ENCODE data around the gene CFAP77.

GRCh38 chr9:132537352-132537751 is 127.3 kb downstream of the CFAP77 start:
- TF ChIP-seq CTCF (IDR thresholded peaks at IDR 0.05; ENCODE audit: insufficient read depth, low read length): no peak
- TF ChIP-seq GABPA (IDR thresholded peaks at IDR 0.05; ENCODE audit: low read depth): no peak
- no peak for TF ChIP-seq POLR2AphosphoS5 (IDR thresholded peaks at IDR 0.05; ENCODE audit: low read depth)
- TF ChIP-seq REST (IDR thresholded peaks at IDR 0.05; ENCODE audit: insufficient replicate concordance, low read depth): no peak
- TF ChIP-seq SPI1 (IDR thresholded peaks at IDR 0.05; ENCODE audit: borderline replicate concordance, low read depth): no peak
